ENCODE measurements around the gene MUS81. TPM values are rescaled to one million over a fixed set of nuclear protein-coding genes. Genes with fewer than 3 reads are reported as not detected.

Gene MUS81
- total RNA-seq, 2 experiments from 2014 or later, result 37.7 to 39.2 TPM

DNA sequence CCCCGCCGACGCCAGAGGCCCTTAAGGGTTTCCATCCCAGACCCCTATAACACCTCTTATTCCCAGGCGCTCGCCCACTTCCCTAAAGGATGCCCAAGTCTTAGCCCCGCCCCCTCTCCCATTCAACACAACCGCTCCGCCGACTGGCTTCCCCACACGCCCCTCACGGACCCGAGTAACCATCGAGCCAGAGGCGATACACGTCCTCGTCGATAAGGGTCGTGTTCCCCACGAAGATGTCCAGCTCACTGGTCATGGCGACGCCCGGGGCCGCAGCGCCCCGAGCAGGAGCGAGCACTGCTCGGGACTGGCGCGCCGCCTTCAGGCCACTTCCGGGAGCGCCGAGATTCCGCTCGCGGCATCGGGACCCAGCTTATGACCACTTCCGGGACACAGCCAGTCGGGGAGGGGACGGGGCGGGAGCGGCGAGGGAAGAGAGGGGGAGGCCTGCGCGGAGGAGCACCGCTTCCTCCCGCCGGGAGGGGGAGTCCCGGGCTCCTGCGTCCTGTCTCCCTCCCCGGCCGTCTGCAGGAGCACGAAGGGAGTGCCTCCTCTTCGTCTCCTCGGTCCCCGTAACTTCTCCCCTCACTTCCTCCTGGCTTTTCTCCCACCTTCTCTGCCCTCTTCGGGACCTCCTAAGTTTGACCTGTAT lies 28.1 kb downstream of the MUS81 start, which contains the start of gene FIBP:
Gene FIBP, minus strand, starts transcription at position 309 of the 652 bp plus-strand sequence. Its CDS starts 53 bp downstream, at position 256.
- peaks cover 46% of the 10 kb centered on the region for H3K36me3 Mint-ChIP-seq (ENCODE audit: low read depth)
- H3K4me3 Mint-ChIP-seq, result peak within 1 kb of the TSS; percentile 87
- H3K27me3 Mint-ChIP-seq, result no peaks in the 10 kb centered on the region
- Histone ChIP-seq H3K4me1 (ENCODE audit: insufficient read depth, low read length) (peaks cover 68% of the 10 kb centered on the region), H3K4me3 (ENCODE audit: low read length) (peak within 1 kb of the TSS; percentile 93), H3K36me3 (ENCODE audit: insufficient read depth, low read length) (peaks cover 23% of the 10 kb centered on the region), H3K27me3 (ENCODE audit: control insufficient read depth in 1 of 2, insufficient read depth in 2 of 2, low read length in 2 of 2) (no peaks in the 10 kb centered on the region), H3K27ac (ENCODE audit: low read depth in 1 of 2, low read length in 2 of 2) (peak within 1 kb of the TSS; percentile 88 to 91), H3K9me3 (ENCODE audit: control insufficient read depth in 1 of 2, insufficient read depth in 1 of 2, low read length in 2 of 2) (no peaks in the 10 kb centered on the region)
- TF ChIP-seq, protein P1, sequence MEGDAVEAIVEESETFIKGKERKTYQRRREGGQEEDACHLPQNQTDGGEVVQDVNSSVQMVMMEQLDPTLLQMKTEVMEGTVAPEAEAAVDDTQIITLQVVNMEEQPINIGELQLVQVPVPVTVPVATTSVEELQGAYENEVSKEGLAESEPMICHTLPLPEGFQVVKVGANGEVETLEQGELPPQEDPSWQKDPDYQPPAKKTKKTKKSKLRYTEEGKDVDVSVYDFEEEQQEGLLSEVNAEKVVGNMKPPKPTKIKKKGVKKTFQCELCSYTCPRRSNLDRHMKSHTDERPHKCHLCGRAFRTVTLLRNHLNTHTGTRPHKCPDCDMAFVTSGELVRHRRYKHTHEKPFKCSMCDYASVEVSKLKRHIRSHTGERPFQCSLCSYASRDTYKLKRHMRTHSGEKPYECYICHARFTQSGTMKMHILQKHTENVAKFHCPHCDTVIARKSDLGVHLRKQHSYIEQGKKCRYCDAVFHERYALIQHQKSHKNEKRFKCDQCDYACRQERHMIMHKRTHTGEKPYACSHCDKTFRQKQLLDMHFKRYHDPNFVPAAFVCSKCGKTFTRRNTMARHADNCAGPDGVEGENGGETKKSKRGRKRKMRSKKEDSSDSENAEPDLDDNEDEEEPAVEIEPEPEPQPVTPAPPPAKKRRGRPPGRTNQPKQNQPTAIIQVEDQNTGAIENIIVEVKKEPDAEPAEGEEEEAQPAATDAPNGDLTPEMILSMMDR (IDR thresholded peaks at IDR 0.05), result peak; percentile 95
- intact Hi-C loops (cut with DNase I, micrococcal nuclease), result loop anchor here (1.0 to 10.0 kb wide), 9 partner anchors 15 to 173 kb away; partner anchors contain the start of genes C11orf68 (in 2 of the 2), DRAP1 (in 2 of the 2), BANF1 (in 1 of the 2) and CFL1 (in 1 of the 2)
- H3K4me1 Mint-ChIP-seq (ENCODE audit: low read depth), result peaks cover 63% of the 10 kb centered on the region
- peak; percentile 60 for ATAC-seq (ENCODE audit: poor library complexity)
- CTCF ChIA-PET, result interaction anchor here (0.5 to 5.2 kb wide), 33 partner anchors 8 to 346 kb away, joined by 3 to 80 read pairs (median 7); partner anchors contain the start of genes AP5B1, BANF1, C11orf68 and CFL1
- POLR2A ChIA-PET, result interaction anchor here (0.6 to 5.8 kb wide), 22 partner anchors 8 to 389 kb away, joined by 3 to 248 read pairs (median 12); partner anchors contain the start of genes AP5B1, BANF1, C11orf68 and CFL1
- H3K9me3 Mint-ChIP-seq, result no peaks in the 10 kb centered on the region
- H3K27ac Mint-ChIP-seq, result peak within 1 kb of the TSS; percentile 95
- DNase-seq, result peak; percentile 92 to 98 (median 95)

DNA sequence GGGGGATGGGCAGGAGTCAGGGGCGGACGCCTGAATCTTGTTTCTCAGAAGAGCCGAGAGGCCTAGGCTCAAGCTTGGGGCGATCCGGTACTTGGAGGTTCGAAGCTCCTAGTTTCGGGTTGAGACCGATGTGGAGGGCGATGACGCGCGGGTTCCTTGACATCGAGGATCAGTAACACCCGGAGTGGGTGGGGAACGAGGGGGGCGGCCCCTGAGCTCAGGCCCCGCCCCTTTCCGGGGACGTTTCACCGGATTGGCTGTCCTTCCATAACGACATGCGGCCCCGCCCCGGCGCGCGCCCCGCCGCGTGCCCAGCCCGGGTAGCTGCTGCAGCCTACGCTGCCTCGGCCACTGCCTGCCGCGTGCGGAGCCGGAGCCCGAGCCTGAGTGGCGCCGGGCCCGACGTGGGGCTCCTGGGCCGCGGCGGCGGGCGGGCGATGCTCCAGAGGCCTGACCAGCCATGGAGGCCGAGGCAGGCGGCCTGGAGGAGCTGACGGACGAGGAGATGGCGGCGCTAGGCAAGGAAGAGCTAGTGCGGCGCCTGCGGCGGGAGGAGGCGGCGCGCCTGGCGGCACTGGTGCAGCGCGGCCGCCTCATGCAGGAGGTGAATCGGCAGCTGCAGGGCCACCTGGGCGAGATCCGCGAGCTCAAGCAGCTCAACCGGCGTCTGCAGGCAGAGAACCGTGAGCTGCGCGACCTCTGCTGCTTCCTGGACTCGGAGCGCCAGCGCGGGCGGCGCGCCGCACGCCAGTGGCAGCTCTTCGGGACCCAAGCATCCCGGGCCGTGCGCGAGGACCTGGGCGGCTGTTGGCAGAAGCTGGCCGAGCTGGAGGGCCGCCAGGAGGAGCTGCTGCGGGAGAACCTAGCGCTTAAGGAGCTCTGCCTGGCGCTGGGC lies 30.3 kb downstream of the MUS81 start, which contains the start of gene CCDC85B:
Gene CCDC85B, plus strand, starts transcription at position 350 of the 895 bp plus-strand sequence. Its CDS starts 111 bp downstream, at position 461.
- Histone ChIP-seq H3K4me3 (ENCODE audit: low read length) (peak within 1 kb of the TSS; percentile 93), H3K36me3 (ENCODE audit: insufficient read depth, low read length) (peaks cover 3% of the 10 kb centered on the region), H3K27ac (ENCODE audit: low read depth in 1 of 2, low read length in 2 of 2) (peak within 1 kb of the TSS; percentile 88 to 91), H3K4me1 (ENCODE audit: insufficient read depth, low read length) (peaks cover 72% of the 10 kb centered on the region), H3K9me3 (ENCODE audit: control insufficient read depth in 1 of 2, insufficient read depth in 1 of 2, low read length in 2 of 2) (no peaks in the 10 kb centered on the region), H3K27me3 (ENCODE audit: control insufficient read depth in 1 of 2, insufficient read depth in 2 of 2, low read length in 2 of 2) (no peaks in the 10 kb centered on the region)
- intact Hi-C loops (cut with DNase I, micrococcal nuclease), result loop anchor here (1.0 kb wide), 2 partner anchors 10 to 71 kb away; partner anchors contain the start of genes FOSL1 (in 2 of the 2) and SART1 (in 1 of the 2)
- Mint-ChIP-seq H3K27me3 (no peaks in the 10 kb centered on the region), H3K4me1 (ENCODE audit: low read depth) (peaks cover 66% of the 10 kb centered on the region), H3K4me3 (peak within 1 kb of the TSS; percentile 88), H3K36me3 (ENCODE audit: low read depth) (peaks cover 24% of the 10 kb centered on the region), H3K9me3 (no peaks in the 10 kb centered on the region), H3K27ac (peak within 1 kb of the TSS; percentile 95)
- DNase-seq (peak; percentile 97 to 100 (median 98)), ATAC-seq (ENCODE audit: poor library complexity) (peak; percentile 65)
- TF ChIP-seq, protein P1 (IDR thresholded peaks at IDR 0.05), result peak; percentile 28
- CTCF ChIA-PET, result interaction anchor here (1.0 to 5.2 kb wide), 21 partner anchors 8 to 422 kb away, joined by 3 to 80 read pairs (median 4); partner anchors contain the start of genes AP5B1, BANF1, C11orf68 and CFL1
- POLR2A ChIA-PET, result interaction anchor here (0.7 to 5.8 kb wide), 49 partner anchors 10 to 794 kb away, joined by 3 to 248 read pairs (median 6); partner anchors contain the start of genes AP5B1, BANF1, C11orf68 and CFL1
